Inflammatory macrophage treated with lipopolysaccharide for 4 hours (primary cell): ENCODE results near the gene ITFG1.
"Not testable (repeated sequence)": the region's sequence is repeated elsewhere in the genome, so short reads cannot be mapped to it uniquely, and the experiment has no call there.

Experiments used
- DNase-seq: peaks from one replicate; pipeline ENCODE4 v3.0.0-alpha.2; 2020

ITFG1 gene

GRCh38 chr16:47229053-47230050, 231.5 kb downstream of the ITFG1 start:
- no peak for DNase-seq

- DNase-seq = no peak
Measured at GRCh38 chr16:47228241-47228640, 232.6 kb downstream of the ITFG1 start.

GRCh38 chr16:47213761-47214440, 247.0 kb downstream of the ITFG1 start:
- no peak for DNase-seq

GRCh38 chr16:47211218-47211617, 249.6 kb downstream of the ITFG1 start:
- DNase-seq = no peak

GRCh38 chr16:47204736-47205504, 255.9 kb downstream of the ITFG1 start:
- no peak for DNase-seq

GRCh38 chr16:47203433-47203832, 257.4 kb downstream of the ITFG1 start:
- not testable (repeated sequence) for DNase-seq

GRCh38 chr16:47198180-47198575, 262.7 kb downstream of the ITFG1 start:
- DNase-seq = no peak

GRCh38 chr16:47197536-47198179, 263.2 kb downstream of the ITFG1 start:
- no peak for DNase-seq

GRCh38 chr16:47196457-47196856, 264.4 kb downstream of the ITFG1 start:
- DNase-seq = no peak

- DNase-seq = no peak
Measured at GRCh38 chr16:47182318-47182717, 278.5 kb downstream of the ITFG1 start.

GRCh38 chr16:47181066-47181465, 279.8 kb downstream of the ITFG1 start:
- not testable (repeated sequence) for DNase-seq

- no peak for DNase-seq
Measured at GRCh38 chr16:47180073-47180472, 280.8 kb downstream of the ITFG1 start.

GRCh38 chr16:47175152-47175551, 285.7 kb downstream of the ITFG1 start:
- no peak for DNase-seq

- no peak for DNase-seq
Measured at GRCh38 chr16:47162670-47163420, 298.0 kb downstream of the ITFG1 start.

- no peak for DNase-seq
Measured at GRCh38 chr16:47161464-47161863, 299.4 kb downstream of the ITFG1 start.

GRCh38 chr16:47160422-47160821, 300.4 kb downstream of the ITFG1 start:
- DNase-seq = no peak

GRCh38 chr16:47158992-47159391, 301.9 kb downstream of the ITFG1 start:
- DNase-seq = no peak

- DNase-seq = no peak
Measured at GRCh38 chr16:47156680-47157215, 304.1 kb downstream of the ITFG1 start.

GRCh38 chr16:47152501-47152900, 308.4 kb downstream of the ITFG1 start:
- not testable (repeated sequence) for DNase-seq

GRCh38 chr16:47150067-47150466, 310.8 kb downstream of the ITFG1 start:
- no peak for DNase-seq

GRCh38 chr16:47144559-47144877, 316.3 kb downstream of the ITFG1 start:
- no peak for DNase-seq
